Measurements from ENCODE around the gene SCRG1.

DNA sequence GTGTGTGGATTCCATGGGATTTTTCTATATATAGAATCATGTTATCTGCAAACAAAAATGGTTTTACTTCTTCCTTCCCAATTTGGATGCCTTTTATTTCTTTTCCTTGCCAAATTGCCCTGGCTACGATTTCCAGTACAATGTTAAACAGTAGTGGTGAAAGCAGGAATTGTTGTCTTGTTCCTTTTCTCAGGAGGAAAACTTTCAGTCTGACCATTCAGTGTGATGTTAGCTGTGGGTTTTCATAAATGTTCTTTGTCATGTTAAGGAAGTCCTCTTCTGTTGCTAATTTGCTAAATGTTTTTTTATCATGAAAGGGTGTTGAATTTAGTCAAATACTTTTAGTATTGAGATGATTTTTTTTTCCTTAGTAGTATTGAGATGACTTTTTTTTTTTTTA is 17.3 kb downstream of the SCRG1 start:
- TF ChIP-seq POLR2A (IDR thresholded peaks at IDR 0.05; ENCODE audit: low read length) (no peak), GATA1 (IDR thresholded peaks at IDR 0.05; ENCODE audit: low read depth, low read length) (no peak)

Measured in erythroblast (primary cell).